WTC11 (cell line): ENCODE measurements around the gene H1-8.

Experiments used
- CTCF ChIP-seq: fragments of 200-600 bp; IDR thresholded peaks from 2 replicates; pipeline ENCODE4 v1.8.0; 2022; ENCODE audit warnings: antibody characterized with exemption
- TCF7 ChIP-seq: sonication (generic); formaldehyde crosslinking; IDR thresholded peaks from 2 replicates; pipeline ENCODE4 v1.8.0; 2022; ENCODE audit warnings: mild to moderate bottlenecking, low read depth, missing genetic modification reagents, moderate library complexity
- TEAD4 ChIP-seq: sonication (generic); formaldehyde crosslinking; IDR thresholded peaks from 2 replicates; pipeline ENCODE4 v1.8.0; 2022; ENCODE audit warnings: mild to moderate bottlenecking, missing genetic modification reagents
- ZNF671 ChIP-seq: fragments of 250-450 bp; sonication (Bioruptor Pico); IDR thresholded peaks from 2 replicates; pipeline ENCODE4 v1.8.0; 2021; ENCODE audit warnings: mild to moderate bottlenecking

- TF ChIP-seq CTCF: no peak
- TF ChIP-seq ZNF671 (CRISPR knock-in tag): no peak
- no peak for TF ChIP-seq TCF7
- TF ChIP-seq TEAD4 (CRISPR knock-in tag): no peak
Observed at GRCh38 chr3:129528589-129529100, 14.3 kb upstream of the H1-8 start, which contains the start of gene RHO.
